Measurements from ENCODE around the gene MFN2. TPM values are rescaled to one million over a fixed set of nuclear protein-coding genes. Genes with fewer than 3 reads are reported as not detected.
"Not testable (repeated sequence)": the region's sequence is repeated elsewhere in the genome, so short reads cannot be mapped to it uniquely, and the experiment has no call there.

Gene MFN2
- total and polyA plus RNA-seq, 8 donors: 31.2 to 68.0 (median 48.7) TPM

- no peak for DNase-seq
- Histone ChIP-seq H3K27me3 (no peaks in the 10 kb centered on the region), H3K36me3 (peaks cover 84 to 100% (median 99%) of the 10 kb centered on the region in 4 donors), H3K4me3 (no peak overlapping the region), H3K4me1 (no peaks in the 10 kb centered on the region), H3K9me3 (no peaks in the 10 kb centered on the region), H3K27ac (no peak overlapping the region)
- WGBS, 5 donors: 87 to 89% (median 89%) methylated on average over 13 to 17 of the region's 17 CpGs
- intact Hi-C loops (cut with DNase I; ENCODE audit: low total_unique reads): no loop called here
- TF ChIP-seq CTCF (IDR thresholded peaks at IDR 0.05) (no peak), POLR2A (IDR thresholded peaks at IDR 0.05) (no peak), POLR2AphosphoS5 (IDR thresholded peaks at IDR 0.05) (no peak), EP300 (IDR thresholded peaks at IDR 0.05) (no peak)
Observed at GRCh38 chr1:12006167-12006921, 26.1 kb downstream of the MFN2 start.

GRCh38 chr1:12007204-12007603 is 27.0 kb downstream of the MFN2 start:
- Histone ChIP-seq H3K4me1 (no peaks in the 10 kb centered on the region), H3K9me3 (no peaks in the 10 kb centered on the region), H3K36me3 (peaks cover 84 to 100% (median 99%) of the 10 kb centered on the region in 4 donors), H3K27me3 (no peaks in the 10 kb centered on the region), H3K27ac (no peak overlapping the region), H3K4me3 (no peak overlapping the region)
- DNase-seq: no peak
- intact Hi-C loops (cut with DNase I; ENCODE audit: low total_unique reads): no loop called here
- 86 to 96% (median 92%) methylated on average over 6 of the region's 6 CpGs for WGBS, 5 donors
- TF ChIP-seq EP300 (IDR thresholded peaks at IDR 0.05) (no peak), POLR2A (IDR thresholded peaks at IDR 0.05) (no peak), POLR2AphosphoS5 (IDR thresholded peaks at IDR 0.05) (no peak), CTCF (IDR thresholded peaks at IDR 0.05) (no peak)

- H3K4me3 ChIP-seq; DNase-seq; H3K4me1 ChIP-seq; H3K27me3 ChIP-seq; intact Hi-C loops (cut with DNase I; ENCODE audit: low total_unique reads); H3K27ac ChIP-seq; H3K9me3 ChIP-seq: not testable (repeated sequence)
- WGBS, 5 donors: 84 to 100% (median 93%) methylated on average over 2 to 33 of the region's 33 CpGs
- H3K36me3 ChIP-seq: peaks cover 79 to 99% (median 98%) of the 10 kb centered on the region in 4 donors
Observed at GRCh38 chr1:12008355-12008754, 28.1 kb downstream of the MFN2 start.

GRCh38 chr1:12009318-12009947 is 29.2 kb downstream of the MFN2 start:
- H3K4me1 ChIP-seq: no peaks in the 10 kb centered on the region
- 91 to 96% (median 92%) methylated on average over 8 to 9 of the region's 9 CpGs for WGBS, 5 donors
- H3K4me3 ChIP-seq: no peak overlapping the region
- H3K9me3 ChIP-seq: no peaks in the 10 kb centered on the region
- H3K27me3 ChIP-seq: no peaks in the 10 kb centered on the region
- peaks cover 68 to 98% (median 94%) of the 10 kb centered on the region in 4 donors for H3K36me3 ChIP-seq
- TF ChIP-seq POLR2A (IDR thresholded peaks at IDR 0.05): no peak
- TF ChIP-seq EP300 (IDR thresholded peaks at IDR 0.05): no peak
- TF ChIP-seq CTCF (IDR thresholded peaks at IDR 0.05): no peak
- no peak for TF ChIP-seq POLR2AphosphoS5 (IDR thresholded peaks at IDR 0.05)
- intact Hi-C loops (cut with DNase I; ENCODE audit: low total_unique reads): no loop called here
- DNase-seq: no peak
- H3K27ac ChIP-seq: no peak overlapping the region
